SKM-1 (cell line): ENCODE measurements around the gene C15orf40.
"Not testable (repeated sequence)": the region's sequence is repeated elsewhere in the genome, so short reads cannot be mapped to it uniquely, and the experiment has no call there.

ENCODE experiments used
- DNase-seq: peaks from one replicate; lab custom pipeline; 2025; ENCODE audit not compliant: unreplicated experiment; lab: John Stamatoyannopoulos, UW

The C15orf40 gene

DNA sequence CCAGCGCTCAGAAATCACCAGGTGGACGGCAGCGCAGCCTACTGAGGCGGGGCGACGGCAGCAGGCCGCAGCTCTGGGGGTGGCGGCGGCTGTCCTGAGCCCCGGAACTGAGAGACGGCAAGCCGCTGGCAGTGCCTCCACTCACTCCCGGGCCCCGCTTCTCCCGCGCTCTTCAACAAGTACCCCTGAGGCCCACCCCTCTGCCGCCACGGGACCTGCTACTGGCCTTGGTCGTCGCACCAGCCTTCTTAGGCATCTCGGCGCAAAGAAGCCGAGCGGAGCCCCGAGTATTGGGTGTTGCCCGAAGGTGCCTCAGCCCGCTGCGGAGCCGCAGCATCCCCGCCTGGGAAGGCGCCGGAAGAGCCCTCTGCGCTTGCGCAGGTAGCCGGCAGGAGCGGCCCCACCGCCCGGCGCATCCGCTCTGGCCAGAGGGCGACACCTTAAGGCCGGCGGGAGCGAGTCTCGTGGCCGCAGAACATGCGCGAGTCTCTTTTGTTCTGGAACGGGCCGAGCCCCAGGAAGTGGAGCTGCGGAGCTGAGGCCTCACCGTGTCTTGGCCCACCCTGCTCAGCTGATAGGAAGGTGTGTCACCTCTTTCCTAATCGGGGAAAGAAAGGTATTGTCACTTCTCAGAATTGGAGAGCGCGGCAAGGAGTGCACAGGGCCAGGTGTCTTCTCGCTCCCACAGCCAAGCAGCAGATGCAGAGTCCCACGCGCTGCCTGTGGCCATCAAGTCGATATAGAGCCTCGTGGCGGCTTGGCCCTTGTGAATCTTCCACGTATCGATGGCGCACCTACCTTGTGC is at the start of gene C15orf40:
Gene C15orf40 (minus strand): TSS at position 369 of the 805 bp plus-strand sequence. CDS start 32 bp downstream, at position 337.
- peak; percentile 85 for DNase-seq

DNA sequence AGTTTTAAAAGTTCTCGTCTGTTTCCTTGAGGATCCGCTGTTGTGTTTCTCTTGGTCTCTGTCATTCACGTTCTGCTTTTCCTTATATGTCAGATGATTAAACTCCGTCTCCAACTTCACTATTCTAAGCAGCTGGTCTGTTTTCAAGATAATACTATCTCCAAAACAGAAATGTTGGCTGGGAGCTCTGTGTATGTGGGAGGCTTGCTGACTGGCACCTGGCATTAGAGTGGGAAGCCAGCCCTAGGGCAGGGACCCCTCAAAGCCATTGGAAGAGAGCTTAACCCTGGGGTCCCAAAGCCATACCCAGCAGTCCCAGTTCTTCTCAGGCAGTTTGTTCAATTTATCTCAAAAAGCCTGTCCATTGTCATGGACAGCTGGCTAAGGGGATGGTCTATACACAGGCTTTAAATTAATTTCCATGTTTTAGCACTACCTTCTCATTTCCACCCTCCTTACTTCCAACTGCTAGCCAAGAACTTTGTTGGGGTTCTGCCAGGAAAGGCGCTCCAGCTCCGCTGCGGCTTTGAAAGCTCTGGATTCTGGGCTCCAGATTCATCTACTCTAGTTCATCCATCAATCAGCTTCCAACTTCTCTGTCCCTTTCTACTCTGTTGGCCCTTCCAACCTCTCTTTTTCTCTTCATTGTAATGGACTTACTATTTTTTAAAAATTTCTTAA is 46.4 kb upstream of the C15orf40 start:
- no peak for DNase-seq

DNA sequence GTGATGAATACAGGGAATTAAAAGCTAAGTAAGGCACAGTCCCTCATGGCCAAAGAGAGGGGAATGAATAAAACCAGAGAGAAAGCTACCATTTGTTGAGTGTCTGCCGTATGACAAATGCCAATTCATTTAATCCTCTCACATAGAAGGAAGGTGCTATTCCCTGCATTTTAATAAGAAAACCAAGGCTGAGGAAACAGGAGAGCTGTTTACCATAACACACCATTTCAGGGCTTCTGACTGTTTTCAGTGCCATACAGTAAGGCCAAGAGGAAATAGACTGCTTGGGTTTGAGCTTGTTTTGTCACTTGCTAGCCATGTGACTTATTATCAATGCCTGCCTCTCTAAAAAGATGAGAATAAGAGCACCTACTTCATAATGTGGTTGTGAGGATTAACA is 45.6 kb upstream of the C15orf40 start:
- DNase-seq = no peak

DNA sequence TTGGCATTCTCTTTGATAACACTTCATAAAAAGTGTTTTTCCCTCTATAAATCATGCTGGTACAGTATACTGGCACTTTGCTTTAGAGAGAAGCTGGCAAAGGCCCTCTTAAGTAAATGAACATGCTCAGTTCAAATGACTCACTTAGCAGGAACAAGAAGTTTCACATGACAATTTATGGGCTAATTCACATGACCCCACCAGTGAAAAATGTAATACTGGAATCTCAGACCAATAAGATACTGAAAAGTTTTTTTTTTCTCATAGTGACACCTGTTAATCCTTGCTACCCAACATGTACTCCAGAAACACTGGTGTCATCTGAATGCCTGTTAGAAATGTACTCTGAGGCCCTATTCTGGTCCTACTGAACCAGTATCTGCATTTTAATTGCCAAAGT is 41.7 kb upstream of the C15orf40 start:
- DNase-seq = no peak

DNA sequence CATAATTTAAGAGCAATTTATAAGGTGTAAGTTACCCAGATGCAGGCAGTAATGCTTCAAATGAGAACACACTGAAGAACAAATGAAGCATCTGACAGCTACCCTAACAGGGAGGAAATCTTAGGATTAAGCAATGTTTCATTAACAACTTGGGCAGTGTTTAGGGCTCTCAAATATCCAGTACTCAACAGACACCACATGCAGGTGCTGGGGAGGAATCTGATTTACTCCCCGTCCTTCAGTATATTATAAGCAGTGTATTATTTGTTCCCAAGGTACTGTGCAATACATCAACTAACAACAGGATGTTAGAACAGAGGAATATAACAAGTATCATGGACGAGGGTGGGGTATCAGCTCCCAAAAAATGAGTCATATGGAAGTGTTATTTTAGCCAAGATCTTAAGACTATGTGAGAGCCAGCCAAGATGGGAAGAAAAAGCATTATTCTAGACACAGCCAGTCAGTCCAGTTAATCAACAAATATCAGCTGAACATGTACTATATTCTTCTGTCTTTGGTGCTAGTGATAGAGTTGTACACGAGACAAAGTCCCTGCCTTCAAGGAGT is 35.2 kb upstream of the C15orf40 start:
- DNase-seq = no peak

DNA sequence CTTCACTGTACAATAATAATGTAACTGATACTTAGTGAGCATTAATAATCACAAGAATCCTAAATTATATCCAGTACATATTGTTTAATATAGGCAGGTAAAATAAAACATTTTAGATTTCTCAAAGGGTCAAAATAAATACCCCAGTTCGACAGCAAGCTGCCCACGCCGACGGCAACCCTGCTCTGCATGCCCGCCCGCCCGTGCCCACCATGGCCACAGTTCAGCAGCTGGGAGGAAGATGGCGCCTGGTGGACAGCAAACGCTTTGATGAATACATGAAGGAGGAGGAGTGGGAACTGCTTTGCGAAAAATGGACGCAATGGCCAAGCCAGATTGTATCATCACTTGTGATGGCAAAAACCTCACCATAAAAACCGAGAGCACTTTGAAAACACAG is 32.7 kb upstream of the C15orf40 start:
- DNase-seq = no peak

DNA sequence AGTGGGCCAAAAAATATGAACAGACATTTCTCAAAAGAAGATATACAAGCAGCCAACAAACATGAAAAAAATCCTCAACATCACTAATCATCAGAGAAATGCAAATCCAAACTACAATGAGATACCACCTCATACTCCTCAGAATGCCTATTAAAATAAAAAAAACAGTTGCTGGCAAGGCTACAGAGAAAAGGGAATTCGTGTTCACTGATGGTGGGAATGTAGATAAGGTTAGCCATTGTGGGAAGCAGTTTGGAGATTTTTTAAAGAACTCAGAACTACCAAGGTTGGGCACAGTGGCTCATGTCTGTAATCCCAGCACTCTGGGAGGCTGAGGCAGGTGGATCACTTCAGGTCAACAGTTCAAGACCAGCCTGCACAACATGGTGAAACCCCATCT is 27.8 kb upstream of the C15orf40 start:
- no peak for DNase-seq

DNA sequence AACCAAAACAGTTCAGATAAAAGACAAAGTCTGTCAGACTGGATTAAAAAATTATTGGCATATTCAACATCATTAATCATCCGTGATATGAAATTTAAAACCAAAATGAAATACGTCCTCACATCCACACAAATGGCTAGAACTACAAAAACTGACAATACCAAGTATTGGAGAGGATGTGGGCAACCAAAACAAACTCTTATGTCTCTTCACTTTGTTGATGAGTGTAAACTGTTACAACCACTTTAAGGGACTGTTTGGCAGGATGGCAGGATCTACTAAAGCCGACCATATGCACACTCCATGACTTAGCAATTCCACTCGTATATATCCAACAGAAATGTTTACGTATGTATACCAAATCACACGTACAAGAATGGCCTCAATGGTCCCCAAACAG is 24.8 kb upstream of the C15orf40 start:
- DNase-seq = no peak

DNA sequence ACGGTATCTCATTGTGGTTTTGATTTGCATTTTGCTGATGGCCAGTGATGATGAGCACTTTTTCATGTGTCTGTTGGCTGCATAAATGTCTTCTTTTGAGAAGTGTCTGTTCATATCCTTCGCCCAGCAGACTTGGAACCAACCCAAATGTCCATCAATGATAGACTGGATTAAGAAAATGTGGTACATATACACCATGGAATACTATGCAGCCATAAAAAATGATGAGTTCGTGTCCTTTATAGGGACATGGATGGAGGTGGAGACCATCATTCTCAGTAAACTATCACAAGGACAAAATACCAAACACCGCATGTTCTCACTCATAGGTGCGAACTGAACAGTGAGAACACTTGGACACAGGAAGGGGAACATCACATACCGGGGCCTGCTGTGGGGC is 19.8 kb upstream of the C15orf40 start:
- DNase-seq = not testable (repeated sequence)

DNA sequence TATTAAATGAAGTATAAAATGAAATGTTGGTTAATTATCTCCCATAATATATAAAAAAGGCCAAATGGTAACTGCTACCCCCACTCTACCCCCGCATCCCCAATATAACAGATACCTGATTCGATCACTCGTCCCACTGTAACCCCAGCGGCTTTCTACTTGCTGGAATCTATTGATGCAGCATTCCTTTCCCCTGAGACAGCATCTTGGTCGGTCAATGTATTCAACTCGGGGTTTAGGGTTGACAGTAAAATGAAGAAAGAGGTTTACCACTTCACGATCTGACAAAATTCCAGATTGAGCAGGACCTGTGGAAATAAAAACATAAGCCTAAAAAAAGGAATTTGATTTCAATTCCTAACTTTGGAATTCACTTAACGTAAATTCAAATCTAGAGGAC is 18.6 kb upstream of the C15orf40 start:
- no peak for DNase-seq

DNA sequence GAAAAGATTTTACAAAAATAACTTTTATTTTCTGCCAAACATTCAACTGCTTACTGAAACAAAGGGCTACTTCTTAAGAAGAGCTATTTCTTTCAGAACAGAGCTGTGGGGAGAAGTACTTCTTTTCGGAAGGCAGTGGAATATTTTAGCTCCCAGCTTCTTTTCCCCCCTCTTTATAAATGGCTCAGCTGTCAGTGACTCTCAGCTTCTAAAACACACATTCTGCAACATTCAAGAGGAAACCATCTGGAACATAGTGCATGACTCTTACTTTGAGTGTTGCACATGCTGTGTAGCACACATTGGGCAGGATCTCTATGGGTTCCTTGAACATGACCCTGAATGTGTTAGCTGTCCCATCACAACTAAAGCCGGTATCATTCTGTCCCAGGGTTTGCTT is 7.0 kb upstream of the C15orf40 start:
- no peak for DNase-seq

DNA sequence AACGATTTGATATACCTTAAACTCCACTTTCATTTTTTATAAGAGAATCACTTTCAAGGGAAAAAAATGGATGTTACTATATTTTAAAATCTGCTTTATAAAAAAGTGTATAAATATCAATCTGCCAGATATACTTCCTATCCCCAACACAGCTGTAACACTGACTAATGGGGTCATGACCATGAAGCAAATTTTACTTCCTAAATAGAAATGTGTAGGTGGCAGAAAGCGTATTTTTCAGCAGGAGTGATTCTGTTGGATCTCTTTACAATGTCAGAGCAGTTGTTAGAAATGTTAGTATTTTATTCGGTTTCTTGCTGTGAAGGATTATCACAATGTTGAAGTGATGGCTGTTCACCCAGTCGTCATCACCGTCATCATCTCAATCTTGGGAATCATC is 5.5 kb upstream of the C15orf40 start:
- no peak for DNase-seq

DNA sequence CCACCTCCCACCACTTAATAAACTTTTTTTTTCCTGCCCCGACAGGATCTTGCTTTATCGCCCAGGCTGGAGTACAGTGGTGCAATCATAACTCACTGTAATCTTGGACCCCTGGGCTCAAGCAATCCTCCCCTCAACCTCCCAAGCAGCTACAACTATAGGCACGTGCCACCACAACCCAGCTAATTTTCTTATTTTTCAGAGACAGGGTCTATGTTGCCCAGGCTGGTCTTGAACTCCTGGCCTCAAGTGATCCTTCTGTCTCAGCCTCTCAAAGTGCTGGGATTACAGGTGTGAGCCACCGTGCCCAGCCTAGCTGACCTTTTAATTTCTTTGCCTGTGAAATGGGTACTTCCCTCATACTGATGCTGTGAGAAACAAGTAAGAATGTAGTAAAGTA is 3.9 kb upstream of the C15orf40 start:
- no peak for DNase-seq

DNA sequence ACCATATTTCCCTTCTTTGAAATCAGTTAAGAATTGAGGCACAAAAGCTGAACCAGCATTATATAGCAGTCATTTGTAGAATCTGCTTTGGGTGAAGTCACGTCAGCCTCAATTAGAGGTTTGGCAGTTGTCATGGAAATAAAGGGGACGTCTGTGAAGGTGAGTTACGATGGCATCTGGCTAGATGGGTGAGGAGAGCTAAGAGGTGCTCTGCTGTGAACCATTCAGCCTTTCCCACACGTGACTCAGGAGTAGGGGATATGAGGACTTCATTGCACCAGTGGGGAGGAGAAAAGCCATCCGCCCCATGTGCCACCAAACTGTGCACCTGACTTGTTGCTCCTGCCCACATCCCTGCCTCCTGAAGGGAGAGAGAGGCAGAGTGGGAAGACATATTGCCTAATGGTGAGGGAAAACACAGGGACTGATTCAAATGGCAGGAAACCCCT is 2.8 kb upstream of the C15orf40 start:
- no peak for DNase-seq

DNA sequence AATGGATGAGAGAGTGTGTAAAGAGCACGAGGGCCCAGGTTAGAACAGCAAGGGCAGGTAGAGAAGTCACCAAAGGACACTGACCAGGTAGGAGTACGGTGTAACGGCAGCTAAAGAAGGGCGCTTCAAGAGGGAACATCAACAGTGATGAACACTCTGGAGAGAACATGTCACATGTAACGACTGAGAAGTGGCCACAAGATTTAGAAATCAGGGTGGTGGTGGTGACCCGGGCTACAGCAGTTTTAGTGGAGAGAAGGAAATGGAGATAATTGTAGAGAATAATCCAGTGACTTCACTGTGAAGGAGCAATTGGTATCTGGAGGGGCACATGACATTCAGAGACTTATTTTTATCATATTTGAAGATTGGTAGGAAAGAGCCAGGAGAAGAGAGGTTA is 1.2 kb upstream of the C15orf40 start:
- no peak for DNase-seq

DNA sequence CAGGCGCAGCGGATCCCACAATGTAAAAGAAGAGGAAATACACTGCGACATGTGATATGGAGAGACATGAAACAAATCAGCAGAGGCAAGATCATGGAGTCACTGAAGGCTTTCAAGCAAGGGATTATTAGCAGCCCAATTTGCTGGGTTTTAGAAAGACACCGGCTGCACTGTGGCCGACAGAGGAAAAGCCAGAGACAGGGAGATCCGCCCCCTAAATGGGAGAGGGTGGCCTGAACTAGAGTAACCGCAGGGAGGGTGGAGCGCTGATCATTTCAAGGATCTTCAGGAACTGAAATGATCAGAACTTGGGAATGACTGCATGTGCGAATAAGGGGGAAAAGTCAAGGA is 612 bp upstream of the C15orf40 start:
- DNase-seq = no peak

DNA sequence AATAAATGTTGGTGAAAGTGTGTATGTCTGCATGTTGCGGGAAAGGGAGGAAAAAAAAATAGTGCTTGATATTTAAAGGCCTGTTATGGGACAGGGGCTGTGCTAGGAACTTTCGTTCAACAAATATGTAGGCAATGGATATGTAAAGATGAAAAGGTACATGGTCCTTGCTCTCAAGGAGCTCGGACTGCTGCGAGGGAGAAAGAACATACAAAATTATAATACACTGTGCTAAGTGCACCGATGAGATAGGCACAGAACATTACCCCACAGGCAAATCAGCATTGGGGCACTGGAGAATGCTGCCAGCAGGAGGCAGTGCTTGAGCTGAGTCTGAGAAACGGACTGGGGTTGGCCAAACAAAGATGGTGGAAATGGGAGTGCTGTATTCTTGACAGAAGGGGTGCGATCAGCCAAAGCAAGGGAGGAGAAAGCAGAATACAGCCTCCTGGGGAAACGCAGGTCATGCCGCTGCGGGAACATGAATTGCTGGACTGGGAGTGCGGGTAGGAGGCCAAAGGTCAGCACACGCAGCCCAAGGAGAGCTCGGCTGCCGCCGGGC is 649 bp downstream of the C15orf40 start:
- DNase-seq = peak; percentile 59

DNA sequence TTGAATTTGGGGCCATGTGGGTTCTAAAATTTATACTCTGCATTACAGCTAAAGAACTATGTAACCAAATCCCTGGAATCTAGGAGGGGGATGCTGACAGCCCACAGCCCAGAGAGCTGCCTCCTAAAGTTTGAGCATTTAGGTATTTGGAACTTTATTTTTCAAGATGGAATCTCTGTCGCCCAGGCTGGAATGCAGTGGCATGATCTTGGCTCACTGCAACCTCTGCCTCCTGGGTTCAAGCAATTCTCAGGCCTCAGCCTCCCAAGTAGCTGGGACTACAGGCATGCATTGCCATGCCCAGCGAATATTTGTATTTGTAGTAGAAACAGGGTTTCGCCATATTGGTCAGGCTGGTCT is 10.8 kb downstream of the C15orf40 start:
- not testable (repeated sequence) for DNase-seq

DNA sequence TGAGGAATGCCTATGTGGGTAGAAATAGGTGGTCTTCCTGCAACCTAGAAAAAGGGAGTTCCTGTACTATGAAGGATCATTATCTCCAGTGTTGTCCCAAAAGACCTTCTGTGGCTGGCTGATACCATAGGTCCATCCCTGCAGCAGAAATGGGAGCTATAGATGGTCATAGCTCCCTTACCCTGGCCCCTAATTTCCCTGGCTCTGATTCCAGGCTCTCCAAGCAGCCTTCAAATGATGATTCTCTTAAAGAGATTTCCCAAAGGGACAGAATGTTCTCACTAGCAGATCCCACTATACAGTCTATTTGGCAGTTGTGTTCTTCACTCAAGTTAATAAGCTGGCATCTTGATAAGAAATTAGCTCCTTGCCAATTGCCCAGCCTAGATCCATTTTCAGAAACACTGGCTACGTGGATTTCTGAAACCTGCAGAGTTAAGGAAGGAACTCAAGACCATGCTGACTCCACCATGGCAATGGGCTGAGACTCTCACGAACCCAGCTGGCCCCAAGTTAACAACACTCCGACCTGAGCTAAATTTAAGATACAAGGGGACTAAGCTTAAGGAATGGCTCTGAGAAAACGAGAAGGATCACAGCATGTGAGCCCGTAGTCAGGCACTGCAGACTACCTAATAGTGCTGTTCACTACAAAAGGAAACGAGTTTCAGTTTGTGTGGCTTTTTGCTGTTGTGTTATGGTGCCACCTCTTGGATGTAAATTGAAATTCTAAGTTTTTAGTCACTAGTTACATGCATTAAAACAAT is 11.4 kb downstream of the C15orf40 start:
- peak; percentile 9 for DNase-seq

DNA sequence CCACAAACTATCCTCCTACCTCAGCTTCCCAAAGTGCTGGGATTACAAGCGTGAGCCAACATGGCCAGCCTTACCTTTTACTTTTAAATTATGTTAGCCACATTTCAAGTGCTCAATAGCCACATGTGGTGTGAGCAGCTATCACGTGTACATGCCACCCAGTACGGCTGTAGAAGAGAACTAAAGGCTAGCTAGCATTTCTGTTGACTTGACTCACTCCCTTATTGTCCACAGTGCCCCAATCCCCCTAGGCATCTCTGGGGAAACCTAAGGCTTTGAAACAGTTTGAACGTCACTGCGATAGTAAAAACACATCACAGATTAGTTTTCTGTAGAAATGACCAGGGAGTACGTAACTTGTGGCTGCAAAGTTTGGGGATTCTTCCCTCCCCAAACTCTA is 12.0 kb downstream of the C15orf40 start:
- no peak for DNase-seq

DNA sequence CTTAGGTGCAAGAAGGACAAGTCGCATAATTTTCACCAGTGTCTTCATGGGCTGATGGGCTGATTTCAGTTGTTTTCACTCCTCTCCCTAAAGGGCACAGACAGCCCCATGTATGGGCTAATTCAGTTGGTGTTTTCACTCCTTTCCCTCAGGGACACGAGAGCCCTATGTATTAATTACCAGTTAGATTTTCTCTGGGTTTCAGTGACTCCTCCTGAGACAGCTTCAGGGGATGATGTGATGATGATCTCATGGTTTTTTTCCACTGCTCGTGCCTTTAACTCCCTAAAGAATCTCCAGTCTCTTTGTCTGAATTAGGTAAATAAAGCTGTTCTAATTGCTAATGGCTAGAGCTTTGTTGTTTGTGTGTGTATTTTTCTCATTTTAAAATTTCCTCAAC is 15.5 kb downstream of the C15orf40 start:
- no peak for DNase-seq
